Measurements from ENCODE around the gene MEI1.
"Not testable (repeated sequence)": the region's sequence is repeated elsewhere in the genome, so short reads cannot be mapped to it uniquely, and the experiment has no call there.

Gene MEI1

GRCh38 chr22:41826021-41826420 lies 126.7 kb downstream of the MEI1 start:
- no peak for DNase-seq

GRCh38 chr22:41826430-41827383 lies 127.4 kb downstream of the MEI1 start:
- DNase-seq: no peak

- DNase-seq: no peak
Measured at GRCh38 chr22:41827671-41828070, 128.4 kb downstream of the MEI1 start.

GRCh38 chr22:41828516-41828915 lies 129.2 kb downstream of the MEI1 start:
- DNase-seq: no peak

GRCh38 chr22:41830174-41830573 lies 130.9 kb downstream of the MEI1 start:
- no peak for DNase-seq

- DNase-seq: no peak
Measured at GRCh38 chr22:41831383-41831782, 132.1 kb downstream of the MEI1 start.

GRCh38 chr22:41831828-41832552 lies 132.7 kb downstream of the MEI1 start:
- no peak for DNase-seq

GRCh38 chr22:41832553-41833368 lies 133.5 kb downstream of the MEI1 start, which contains the start of gene SREBF2:
Gene SREBF2 (plus strand): TSS chr22:41833105. CDS start chr22:41833271, 166 bp downstream.
- DNase-seq: peak; percentile 91

GRCh38 chr22:41833369-41834004 lies 134.2 kb downstream of the MEI1 start:
- DNase-seq: no peak

GRCh38 chr22:41834005-41834944 lies 135.0 kb downstream of the MEI1 start:
- no peak for DNase-seq

GRCh38 chr22:41835462-41835861 lies 136.2 kb downstream of the MEI1 start:
- DNase-seq: not testable (repeated sequence)

- no peak for DNase-seq
Measured at GRCh38 chr22:41836551-41836950, 137.2 kb downstream of the MEI1 start.

- no peak for DNase-seq
Measured at GRCh38 chr22:41838842-41839618, 139.7 kb downstream of the MEI1 start.

GRCh38 chr22:41840216-41840615 lies 140.9 kb downstream of the MEI1 start:
- DNase-seq: no peak

GRCh38 chr22:41841085-41841712 lies 141.9 kb downstream of the MEI1 start:
- no peak for DNase-seq

GRCh38 chr22:41842996-41843970 lies 144.0 kb downstream of the MEI1 start:
- DNase-seq: no peak

GRCh38 chr22:41844036-41844435 lies 144.7 kb downstream of the MEI1 start:
- no peak for DNase-seq

- no peak for DNase-seq
Measured at GRCh38 chr22:41844513-41844912, 145.2 kb downstream of the MEI1 start.
